Measurements from ENCODE around the gene IDUA.
"Not testable (repeated sequence)": the region's sequence is repeated elsewhere in the genome, so short reads cannot be mapped to it uniquely, and the experiment has no call there.

IDUA gene

DNA sequence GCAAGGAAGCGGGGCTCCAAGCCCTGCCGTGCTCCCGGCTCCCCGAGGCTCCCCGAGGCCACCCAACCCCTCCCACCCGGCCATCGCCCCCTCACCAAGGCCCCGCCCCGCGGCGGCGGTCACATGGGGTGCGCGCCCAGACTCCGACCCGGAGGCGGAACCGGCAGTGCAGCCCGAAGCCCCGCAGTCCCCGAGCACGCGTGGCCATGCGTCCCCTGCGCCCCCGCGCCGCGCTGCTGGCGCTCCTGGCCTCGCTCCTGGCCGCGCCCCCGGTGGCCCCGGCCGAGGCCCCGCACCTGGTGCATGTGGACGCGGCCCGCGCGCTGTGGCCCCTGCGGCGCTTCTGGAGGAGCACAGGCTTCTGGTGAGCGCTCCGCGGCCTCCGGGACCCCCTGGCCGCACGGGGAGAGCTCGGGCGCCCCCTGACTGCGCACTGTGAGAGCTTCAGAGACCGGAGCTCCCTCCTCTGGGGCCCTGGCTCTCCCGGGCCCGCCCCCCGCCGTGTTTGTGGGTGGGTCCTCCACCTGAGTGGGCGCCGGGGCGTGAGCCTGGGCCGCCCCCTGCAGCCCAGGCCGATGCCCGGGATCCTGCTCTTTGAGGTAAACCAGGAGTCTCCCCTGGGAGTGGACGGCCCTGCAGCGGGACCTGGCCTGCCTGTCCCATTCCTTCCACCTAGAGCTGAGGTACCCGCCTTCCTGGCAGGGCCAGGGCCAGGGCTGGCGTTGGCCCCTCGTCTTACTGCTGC is at the start of gene IDUA:
IDUA (plus strand) TSS at position 166 of the 745 bp plus-strand sequence; CDS start at position 207, 41 bp downstream.
- DNase-seq: peak; percentile 82

DNA sequence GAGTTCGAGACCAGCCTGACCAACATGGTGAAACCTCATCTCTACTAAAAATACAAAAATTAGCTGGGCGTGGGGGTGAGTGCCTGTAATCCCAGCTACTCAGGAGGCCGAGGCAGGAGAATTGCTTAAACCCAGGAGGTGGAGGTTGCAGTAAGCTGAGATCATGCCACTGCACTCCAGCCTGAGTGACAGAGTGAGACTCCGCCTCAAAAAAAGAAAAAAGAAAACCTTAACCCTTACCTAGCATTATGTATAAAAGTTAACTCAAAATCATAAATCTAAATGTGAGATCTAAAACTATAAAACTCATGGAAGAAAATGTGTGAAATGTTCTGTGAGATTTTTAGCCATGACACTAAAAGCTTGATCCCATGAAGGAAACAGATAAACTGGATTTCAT is 47.3 kb upstream of the IDUA start:
- not testable (repeated sequence) for DNase-seq

DNA sequence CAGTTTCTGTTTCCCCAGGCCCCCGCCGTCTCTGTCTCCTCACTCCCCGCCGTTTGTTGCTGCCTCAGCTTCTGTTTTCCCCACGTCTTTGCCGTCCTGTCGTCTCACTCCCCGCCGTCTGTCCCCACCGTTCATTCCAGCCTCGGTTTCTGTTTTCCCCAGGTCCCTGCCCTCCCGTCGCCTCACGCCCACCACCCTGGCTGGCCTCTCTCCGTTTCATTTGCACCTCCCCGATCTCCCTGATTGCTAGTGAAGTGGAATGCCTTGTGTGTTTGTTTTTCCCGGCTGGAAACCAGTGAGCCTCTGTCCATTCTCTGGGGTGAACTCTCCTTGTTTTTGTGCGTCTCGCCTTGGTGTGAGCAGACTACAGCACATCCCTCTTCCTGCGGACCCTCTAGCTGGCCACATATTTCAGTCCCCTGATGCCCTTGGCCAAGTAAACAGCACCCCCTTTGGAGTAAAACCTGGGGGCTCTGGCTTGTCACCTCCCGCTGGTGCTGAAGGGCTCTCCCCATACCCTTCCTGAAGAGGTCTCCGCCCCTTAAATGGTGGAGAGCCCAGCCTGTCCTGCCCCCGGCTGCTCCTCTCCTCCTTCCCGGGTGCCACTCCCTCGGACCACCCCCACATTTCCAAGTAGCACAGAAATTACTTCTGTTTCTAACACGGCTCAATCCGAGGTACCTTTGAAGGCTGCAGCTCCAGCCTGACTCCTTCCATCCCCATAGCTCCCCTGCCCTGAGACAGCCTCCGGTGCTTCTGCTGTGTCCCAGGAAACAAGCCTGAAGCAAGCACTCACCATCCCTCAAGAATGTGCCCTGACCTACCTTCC is 41.4 kb upstream of the IDUA start:
- no peak for DNase-seq

DNA sequence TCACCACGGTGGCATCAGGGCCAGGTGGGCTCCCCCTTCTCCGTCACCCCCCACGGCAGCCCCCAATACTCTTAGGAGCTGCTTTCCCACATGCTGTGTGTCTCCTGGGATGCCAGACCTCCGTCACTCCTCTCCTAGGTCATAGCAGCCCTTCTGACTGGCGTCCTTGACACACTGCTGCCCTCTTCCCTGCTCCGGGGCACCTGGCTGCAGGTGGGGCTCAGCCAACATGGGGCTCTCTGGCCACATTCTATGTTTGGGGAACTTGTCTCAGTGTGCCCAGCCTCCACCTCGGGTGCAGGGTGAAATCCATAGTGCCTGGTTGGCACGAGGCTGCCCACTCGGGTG is 40.8 kb upstream of the IDUA start:
- DNase-seq: no peak

DNA sequence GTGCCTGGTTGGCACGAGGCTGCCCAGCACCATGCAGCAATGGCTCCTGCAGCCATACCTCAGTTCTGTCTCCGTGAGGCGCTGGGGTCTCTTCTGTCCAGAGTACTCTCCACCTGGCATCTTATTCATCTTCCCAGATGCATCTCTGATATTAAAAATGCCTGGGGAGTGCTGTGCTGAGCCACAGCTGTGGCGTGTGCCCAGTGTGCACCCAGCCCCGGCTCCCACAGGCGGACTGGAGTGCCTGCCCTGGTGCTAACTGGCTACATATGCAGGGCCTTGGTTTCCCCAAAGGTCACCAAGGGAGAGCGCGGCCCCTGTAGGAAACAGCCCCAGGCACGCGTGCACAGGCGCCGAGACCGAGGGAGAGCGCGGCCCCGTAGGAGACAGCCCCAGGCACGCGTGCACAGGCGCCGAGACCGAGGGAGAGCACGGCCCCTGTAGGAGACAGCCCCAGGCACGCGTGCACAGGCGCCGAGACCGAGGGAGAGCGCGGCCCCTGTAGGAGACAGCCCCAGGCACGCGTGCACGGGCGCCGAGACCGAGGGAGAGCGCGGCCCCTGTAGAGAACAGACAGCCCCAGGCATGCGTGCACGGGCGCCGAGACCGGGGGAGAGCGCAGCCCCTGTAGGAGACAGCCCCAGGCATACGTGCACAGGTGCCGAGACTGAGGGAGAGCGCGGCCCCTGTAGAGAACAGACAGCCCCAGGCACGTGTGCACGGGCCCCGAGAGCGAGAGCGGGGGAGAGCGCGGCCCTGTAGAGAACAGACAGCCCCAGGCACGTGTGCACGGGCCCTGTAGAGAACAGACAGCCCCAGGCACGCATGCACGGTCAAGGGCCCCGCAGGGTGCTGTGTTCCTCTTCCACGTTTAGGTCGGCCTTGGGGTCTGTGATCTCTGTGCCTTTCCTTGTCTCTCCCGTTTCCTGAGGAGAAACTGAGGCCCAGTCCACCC is 40.0 kb upstream of the IDUA start:
- DNase-seq: no peak

DNA sequence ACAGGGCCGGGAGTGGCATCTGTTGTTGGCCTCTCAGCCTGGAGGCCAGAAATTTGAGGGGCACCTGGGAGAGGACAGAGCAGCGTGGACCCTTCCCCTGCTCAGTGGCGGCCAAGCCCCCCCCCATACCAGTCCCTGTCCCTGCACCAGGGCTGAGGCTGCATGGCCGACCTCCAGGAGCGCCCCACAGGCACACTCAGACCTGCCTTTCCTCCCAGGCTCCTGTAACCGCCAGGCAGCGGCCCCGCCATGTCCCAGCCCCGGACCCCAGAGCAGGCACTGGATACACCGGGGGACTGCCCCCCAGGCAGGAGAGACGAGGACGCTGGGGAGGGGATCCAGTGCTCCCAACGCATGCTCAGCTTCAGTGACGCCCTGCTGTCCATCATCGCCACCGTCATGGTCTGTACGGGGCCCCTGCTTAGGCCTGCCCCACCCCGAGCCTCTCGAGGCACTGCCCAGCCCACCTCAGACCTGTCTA is 39.3 kb upstream of the IDUA start:
- no peak for DNase-seq

DNA sequence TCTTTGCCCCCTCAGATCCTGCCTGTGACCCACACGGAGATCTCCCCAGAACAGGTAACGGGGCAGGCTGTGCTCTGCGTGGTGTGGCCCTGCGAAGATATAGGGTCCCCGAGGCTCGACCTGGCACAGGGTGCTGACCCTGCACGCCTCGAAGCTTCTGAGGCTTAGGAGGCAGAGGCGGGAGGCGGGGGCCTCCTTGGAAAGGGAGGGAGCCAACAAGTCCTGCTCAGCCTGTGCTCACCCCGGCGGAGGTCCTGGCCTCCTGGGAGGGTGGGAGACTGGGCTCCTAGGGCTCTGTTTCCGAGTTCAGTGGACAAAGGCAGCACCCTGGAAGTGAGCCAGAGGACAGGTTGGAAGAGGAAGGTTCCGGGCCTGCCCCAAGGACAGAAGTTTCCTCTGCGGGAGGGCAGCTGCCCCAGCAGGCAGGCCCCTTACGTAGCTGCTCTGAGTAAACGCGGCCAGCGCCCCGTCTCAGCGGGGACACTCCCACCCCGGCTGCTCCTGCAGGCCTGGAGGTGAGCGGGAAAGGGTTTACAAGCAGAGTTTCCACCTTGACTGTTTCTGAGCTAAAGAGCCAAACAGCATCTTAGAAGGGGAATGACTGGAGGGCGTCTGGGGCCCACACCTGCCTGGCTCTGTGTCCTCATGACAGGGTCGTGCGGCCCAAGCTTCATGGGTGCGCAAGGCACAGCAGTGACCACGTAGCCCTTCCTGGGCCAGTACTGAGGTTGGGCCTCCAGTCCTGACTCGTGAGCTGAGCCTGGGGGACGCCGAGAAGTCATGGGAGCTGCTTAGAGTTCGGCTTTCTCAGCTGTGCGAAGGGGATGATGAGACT is 38.5 kb upstream of the IDUA start:
- DNase-seq: no peak

DNA sequence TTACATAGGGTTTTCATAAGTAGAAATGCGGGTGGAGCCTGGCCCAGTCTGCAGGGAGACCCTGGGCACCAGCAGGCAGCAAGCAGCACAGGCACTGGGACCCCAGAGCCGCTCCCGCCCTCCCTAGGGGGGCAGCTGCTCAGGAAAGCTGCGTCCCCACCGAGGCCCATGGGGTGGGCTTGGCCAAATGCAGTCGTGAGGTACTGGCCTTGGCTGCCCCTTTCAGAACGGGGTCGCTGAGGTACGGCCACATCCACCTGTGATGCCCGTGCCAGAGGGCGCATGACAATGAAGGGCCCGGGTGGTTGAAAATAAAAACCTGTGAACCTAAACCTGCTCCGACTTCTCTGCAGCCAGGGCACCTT is 37.9 kb upstream of the IDUA start:
- no peak for DNase-seq

DNA sequence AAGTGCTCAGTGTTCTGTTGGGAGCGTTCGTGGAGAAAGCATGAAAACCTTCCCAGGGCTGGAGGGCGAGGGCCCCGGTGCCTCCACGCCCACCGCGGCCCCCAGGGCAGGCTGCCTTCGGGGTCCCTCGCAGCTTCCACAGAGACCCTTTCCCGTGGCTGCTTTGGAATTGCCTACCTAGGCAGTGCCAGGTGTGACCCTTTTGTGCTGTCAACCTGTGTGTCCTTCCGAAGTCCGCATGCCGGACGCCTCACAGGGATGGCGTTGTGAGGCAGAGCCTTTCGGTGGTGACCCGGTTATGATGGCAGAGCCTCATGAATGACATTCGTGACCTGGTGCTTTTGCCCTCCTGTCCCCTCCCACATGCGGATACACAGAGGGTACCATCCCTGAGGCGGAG is 37.2 kb upstream of the IDUA start:
- no peak for DNase-seq

DNA sequence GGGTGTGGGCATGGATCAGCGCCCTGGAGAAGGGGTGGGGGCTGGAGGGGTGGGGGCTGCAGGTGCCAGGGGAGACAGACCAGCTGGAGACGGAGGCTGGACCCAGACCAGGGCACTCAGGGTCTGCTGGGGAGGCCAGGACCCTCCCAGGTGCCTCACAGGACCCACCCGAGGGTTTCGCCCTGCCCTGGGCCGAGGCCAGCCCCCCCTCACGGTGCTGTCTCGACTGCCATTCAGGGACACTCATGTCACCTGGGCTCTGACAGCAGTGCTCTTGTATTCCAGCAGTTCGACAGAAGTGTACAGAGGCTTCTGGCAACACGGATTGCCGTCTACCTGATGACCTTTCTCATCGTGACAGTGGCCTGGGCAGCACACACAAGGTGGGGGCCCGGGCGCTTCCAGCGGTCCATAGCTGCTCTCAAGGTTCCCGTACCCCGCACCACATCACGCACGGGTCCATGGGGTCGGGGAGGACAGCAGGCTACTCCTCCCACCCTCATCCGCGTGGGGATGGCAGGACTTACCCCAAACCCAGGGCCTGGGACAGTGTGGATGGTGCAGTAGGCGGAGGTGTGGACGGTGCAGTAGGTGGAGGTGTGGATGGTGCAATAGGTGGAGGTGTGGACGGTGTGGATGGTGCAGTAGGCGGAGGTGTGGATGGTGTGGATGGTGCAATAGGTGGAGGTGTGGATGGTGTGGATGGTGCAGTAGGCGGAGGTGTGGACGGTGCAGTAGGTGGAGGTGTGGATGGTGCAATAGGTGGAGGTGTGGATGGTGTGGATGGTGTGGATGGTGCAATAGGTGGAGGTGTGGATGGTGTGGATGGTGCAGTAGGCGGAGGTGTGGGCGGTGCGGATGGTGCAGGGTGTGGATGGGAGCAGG is 36.5 kb upstream of the IDUA start:
- DNase-seq: no peak

DNA sequence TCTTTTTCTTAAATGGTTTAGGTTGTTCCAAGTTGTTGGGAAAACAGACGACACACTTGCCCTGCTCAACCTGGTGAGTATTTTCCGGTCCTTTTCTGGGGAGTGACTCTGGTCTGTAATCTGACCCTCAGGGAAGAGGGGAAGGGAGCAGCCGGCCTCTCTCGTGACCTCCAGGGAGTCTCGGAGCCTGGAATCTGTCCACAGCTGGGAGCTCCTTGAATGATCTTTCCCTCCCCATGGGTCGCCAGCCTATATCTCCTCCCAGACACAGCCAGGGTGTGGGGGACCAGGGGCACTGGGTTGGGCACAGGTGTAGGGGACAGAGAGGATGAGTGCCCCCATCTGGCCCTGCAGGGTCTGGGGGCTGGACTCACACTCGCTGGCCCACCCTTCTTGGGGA is 35.7 kb upstream of the IDUA start:
- no peak for DNase-seq

DNA sequence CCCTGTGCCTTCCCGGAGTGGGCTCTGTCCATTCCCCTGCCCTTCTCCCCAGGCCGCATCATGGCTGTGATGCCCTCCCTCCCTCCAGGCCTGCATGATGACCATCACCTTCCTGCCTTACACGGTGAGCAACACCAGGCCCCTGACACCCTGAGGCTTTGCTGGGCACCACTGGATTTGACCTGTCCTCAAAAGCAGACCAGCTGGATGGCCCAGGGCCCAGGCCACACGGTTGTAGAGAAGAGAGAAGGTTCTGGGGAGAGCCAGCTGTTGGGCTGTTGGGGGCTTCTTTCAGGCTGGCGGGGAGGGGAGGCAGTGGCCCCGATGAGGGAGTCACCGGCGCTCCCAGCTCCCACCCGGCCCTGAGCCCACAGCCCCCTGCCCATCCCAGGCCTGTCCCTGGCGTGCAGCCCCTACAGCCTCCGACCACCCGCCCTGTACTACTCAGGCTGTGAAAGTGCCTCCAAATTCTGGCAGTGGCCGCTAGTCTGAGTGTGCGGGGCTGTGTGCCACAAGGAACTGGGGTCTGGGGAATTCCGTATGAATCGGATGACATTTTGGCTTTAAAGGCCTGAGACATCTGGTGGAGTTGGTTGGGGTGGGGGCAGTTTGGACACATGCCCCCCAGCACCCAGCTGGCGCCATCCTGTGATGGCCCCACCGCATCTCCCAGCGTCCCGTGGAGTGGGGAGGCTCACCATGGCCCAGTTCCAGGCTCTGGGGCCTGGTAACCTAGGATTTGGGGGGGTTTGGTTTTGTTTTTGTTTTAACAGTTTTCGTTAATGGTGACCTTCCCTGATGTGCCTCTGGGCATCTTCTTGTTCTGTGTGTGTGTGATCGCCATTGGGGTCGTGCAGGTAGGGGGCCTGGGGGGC is 35.0 kb upstream of the IDUA start:
- DNase-seq: no peak

DNA sequence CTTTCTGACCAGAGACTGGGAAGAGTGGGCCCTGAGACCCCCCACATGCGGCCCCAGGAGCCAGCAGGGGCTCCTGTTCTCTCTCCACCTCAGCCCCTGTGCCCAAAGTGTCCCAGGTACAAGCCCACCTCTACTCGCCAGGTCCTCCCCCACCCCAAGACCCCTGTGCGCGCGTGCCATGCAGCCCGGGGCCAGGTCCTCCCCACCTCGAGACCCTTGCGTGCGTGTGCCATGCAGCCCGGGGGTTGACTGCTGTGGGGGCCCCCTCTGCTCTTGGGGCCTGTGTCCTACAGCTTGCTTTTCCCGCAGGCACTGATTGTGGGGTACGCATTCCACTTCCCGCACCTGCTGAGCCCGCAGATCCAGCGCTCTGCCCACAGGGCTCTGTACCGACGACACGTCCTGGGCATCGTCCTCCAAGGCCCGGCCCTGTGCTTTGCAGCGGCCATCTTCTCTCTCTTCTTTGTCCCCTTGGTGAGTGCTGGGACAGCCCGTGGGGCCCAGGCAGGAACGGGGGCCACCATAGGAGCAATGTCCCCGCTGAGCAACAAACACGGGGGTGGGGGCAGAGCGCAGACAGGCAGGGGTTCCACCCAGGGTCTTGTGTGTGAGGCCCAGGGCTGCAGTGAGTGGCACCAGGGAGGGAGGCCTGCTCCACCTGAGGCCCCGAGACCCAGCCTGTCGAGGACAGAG is 33.8 kb upstream of the IDUA start:
- no peak for DNase-seq

DNA sequence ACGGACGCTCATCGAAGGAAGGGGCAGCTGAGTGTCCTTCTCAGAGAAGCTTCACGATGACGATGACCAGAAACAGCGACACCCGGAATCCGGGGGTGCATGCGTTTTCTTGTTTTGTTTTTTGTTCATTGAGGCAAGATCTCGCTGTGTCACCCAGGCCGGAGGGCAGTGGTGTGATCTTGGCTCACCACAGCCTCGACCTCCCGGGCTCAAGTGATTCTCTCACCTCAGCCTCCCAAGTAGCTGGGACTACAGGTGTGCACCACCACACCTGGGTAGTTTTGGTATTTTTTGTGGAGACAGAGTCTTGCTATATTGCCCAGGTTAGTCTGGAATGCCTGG is 33.3 kb upstream of the IDUA start:
- DNase-seq: no peak

DNA sequence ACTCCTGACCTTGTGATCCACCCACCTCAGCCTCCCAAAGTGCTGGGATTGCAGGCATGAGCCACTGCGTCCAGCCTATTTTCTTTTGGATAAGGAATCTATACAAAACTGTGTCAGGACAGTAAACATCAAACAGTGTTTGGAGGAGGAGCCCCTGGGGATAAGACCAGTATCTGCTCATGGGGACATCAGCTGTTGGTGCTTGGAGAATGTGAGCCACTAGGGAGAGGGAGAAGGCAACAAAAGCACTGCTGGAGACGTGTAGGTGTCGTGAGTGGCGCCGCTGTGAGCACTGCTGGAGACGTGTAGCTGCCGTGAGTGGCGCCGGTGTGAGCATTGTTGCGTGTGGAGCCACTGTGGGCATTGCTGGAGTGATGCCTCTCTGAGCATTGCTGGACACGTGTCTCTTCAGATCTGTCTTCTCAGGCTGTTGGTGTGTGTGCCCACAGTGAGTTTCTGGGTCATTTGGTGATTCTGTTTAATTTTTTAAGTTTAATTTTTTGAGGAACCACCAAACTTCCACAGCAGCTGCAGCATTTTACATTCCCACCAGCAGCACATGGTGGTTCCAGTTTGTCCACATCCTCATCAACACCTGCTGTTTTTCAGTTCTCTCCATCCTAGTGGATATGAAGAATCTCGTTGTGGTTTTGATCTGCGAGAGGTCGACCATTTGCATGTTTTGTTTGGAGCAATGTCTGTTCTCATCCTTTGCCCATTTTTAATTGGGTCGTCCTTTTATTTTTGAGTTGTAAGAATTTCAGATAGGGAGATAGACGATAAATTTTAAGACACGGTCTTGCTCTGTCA is 32.4 kb upstream of the IDUA start:
- DNase-seq: no peak

DNA sequence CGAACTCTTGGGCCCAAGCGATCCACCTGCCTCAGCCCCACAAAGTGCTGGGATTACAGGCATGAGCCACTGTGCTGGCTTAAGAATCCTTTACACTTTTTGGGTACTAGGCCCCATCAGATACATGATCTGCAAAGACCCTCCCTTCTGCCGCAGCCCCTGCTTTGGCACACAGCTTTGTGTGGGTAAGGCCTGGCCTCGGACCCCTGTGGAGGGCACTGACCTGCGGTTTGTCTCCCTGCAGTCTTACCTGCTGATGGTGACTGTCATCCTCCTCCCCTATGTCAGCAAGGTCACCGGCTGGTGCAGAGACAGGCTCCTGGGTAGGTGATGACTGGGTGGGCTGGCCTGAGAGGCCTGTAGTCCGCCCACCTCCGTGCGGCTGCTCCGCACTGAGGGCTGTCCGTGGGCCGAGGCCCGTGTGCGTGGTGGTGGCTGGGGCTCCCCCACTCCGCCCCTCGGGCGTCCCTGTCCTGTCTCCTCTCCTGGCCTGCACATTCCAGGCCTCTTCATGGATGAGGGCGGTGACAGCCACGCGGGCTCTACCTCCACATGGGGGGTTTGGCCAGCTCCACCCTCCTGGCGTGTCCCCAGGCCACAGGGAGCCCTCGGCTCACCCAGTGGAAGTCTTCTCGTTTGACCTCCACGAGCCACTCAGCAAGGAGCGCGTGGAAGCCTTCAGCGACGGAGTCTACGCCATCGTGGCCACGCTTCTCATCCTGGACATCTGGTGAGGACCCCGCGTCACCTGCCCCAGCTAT is 31.5 kb upstream of the IDUA start:
- DNase-seq: no peak

DNA sequence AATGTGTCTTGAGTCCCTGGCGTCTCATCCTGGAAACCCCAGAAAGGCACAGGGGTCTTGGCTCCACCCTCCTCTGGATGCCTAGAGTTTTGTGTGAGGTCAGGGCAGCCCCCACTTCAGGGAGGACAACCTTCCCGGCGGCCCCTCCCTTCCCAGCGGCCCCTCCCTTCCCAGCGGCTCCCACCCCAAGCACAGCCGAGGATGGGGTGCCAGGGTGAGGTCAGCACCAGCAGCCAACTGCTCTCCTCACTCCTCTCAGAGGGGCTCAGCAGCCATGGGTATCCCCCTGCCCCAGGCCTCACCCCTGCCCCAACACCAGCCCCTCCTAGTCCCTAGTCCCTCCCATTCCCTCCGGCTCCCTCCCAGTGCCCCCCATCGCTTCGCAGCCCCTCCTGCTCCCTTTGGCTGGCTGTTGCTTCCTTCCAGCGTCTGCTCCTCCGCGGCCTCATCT is 30.9 kb upstream of the IDUA start:
- no peak for DNase-seq

Data from activated T-cell treated with anti-CD3 and anti-CD28 coated beads for 4 hours (primary cell).